ENCODE measurements around the gene HHIPL2. TPM values are rescaled to one million over a fixed set of nuclear protein-coding genes. Genes with fewer than 3 reads are reported as not detected.

HHIPL2 gene
- total RNA-seq, 1 experiment from 2014 or later, result 0.31 TPM

GRCh38 chr1:222555992-222556615, 8.2 kb upstream of the HHIPL2 start:
- no peak overlapping the region for H3K4me3 ChIP-seq (ENCODE audit: insufficient read depth, low read depth, low read length)

GRCh38 chr1:222554177-222554576, 6.3 kb upstream of the HHIPL2 start:
- H3K27me3 ChIP-seq (ENCODE audit: control insufficient read depth, insufficient read depth, low read length), result no peaks in the 10 kb centered on the region
- no peak overlapping the region for H3K4me3 ChIP-seq (ENCODE audit: insufficient read depth, low read depth, low read length)
- no peaks in the 10 kb centered on the region; the same call in none of the 2 replicates for H3K36me3 ChIP-seq (replicated peaks; ENCODE audit: control insufficient read depth, insufficient read depth, low read length)
- DNase-seq, result no peak

More at GRCh38 chr1:222555992-222556615, 8.2 kb upstream of the HHIPL2 start:
- H3K27me3 ChIP-seq (ENCODE audit: control insufficient read depth, insufficient read depth, low read length), result no peaks in the 10 kb centered on the region
- no peak for DNase-seq
- peaks cover 1% of the 10 kb centered on the region for H3K36me3 ChIP-seq (replicated peaks; ENCODE audit: control insufficient read depth, insufficient read depth, low read length)

GRCh38 chr1:222552882-222553281, 5.0 kb upstream of the HHIPL2 start:
- Histone ChIP-seq H3K27me3 (ENCODE audit: control insufficient read depth, insufficient read depth, low read length) (no peaks in the 10 kb centered on the region), H3K36me3 (replicated peaks; ENCODE audit: control insufficient read depth, insufficient read depth, low read length) (no peaks in the 10 kb centered on the region; the same call in 1 of the 2 replicates), H3K4me3 (ENCODE audit: insufficient read depth, low read depth, low read length) (no peak overlapping the region)
- DNase-seq, result no peak

GRCh38 chr1:222547260-222547614, 667 bp downstream of the HHIPL2 start:
- no peaks in the 10 kb centered on the region for H3K36me3 ChIP-seq (replicated peaks; ENCODE audit: control insufficient read depth, insufficient read depth, low read length)
- H3K4me3 ChIP-seq (ENCODE audit: insufficient read depth, low read depth, low read length), result no peak overlapping the region
- H3K27me3 ChIP-seq (ENCODE audit: control insufficient read depth, insufficient read depth, low read length), result no peaks in the 10 kb centered on the region
- DNase-seq, result no peak

GRCh38 chr1:222546548-222547259, 1.2 kb downstream of the HHIPL2 start:
- H3K27me3 ChIP-seq (ENCODE audit: control insufficient read depth, insufficient read depth, low read length), result no peaks in the 10 kb centered on the region
- no peak overlapping the region for H3K4me3 ChIP-seq (ENCODE audit: insufficient read depth, low read depth, low read length)
- peak; percentile 26 for DNase-seq
- H3K36me3 ChIP-seq (replicated peaks; ENCODE audit: control insufficient read depth, insufficient read depth, low read length), result no peaks in the 10 kb centered on the region

- Histone ChIP-seq H3K4me3 (ENCODE audit: insufficient read depth, low read depth, low read length) (no peak overlapping the region), H3K36me3 (replicated peaks; ENCODE audit: control insufficient read depth, insufficient read depth, low read length) (no peaks in the 10 kb centered on the region), H3K27me3 (ENCODE audit: control insufficient read depth, insufficient read depth, low read length) (no peaks in the 10 kb centered on the region)
- no peak for DNase-seq
Measured at GRCh38 chr1:222546091-222546490, 1.8 kb downstream of the HHIPL2 start.

GRCh38 chr1:222543817-222544216, 4.1 kb downstream of the HHIPL2 start:
- no peaks in the 10 kb centered on the region for H3K36me3 ChIP-seq (replicated peaks; ENCODE audit: control insufficient read depth, insufficient read depth, low read length)
- no peak overlapping the region for H3K4me3 ChIP-seq (ENCODE audit: insufficient read depth, low read depth, low read length)
- peak; percentile 62 for DNase-seq
- no peaks in the 10 kb centered on the region for H3K27me3 ChIP-seq (ENCODE audit: control insufficient read depth, insufficient read depth, low read length)

- DNase-seq, result no peak
- Histone ChIP-seq H3K36me3 (replicated peaks; ENCODE audit: control insufficient read depth, insufficient read depth, low read length) (no peaks in the 10 kb centered on the region), H3K27me3 (ENCODE audit: control insufficient read depth, insufficient read depth, low read length) (no peaks in the 10 kb centered on the region), H3K4me3 (ENCODE audit: insufficient read depth, low read depth, low read length) (no peak overlapping the region)
Measured at GRCh38 chr1:222540598-222540995, 7.3 kb downstream of the HHIPL2 start.

- no peak overlapping the region for H3K4me3 ChIP-seq (ENCODE audit: insufficient read depth, low read depth, low read length)
- no peaks in the 10 kb centered on the region for H3K36me3 ChIP-seq (replicated peaks; ENCODE audit: control insufficient read depth, insufficient read depth, low read length)
Measured at GRCh38 chr1:222539951-222540597, 7.8 kb downstream of the HHIPL2 start.

GRCh38 chr1:222535455-222535854, 12.4 kb downstream of the HHIPL2 start:
- Histone ChIP-seq H3K27me3 (ENCODE audit: control insufficient read depth, insufficient read depth, low read length) (no peaks in the 10 kb centered on the region), H3K36me3 (replicated peaks; ENCODE audit: control insufficient read depth, insufficient read depth, low read length) (no peaks in the 10 kb centered on the region), H3K4me3 (ENCODE audit: insufficient read depth, low read depth, low read length) (no peak overlapping the region)
- no peak for DNase-seq

More at GRCh38 chr1:222539951-222540597, 7.8 kb downstream of the HHIPL2 start:
- DNase-seq, result no peak
- no peaks in the 10 kb centered on the region for H3K27me3 ChIP-seq (ENCODE audit: control insufficient read depth, insufficient read depth, low read length)

GRCh38 chr1:222530852-222531251, 17.1 kb downstream of the HHIPL2 start:
- H3K36me3 ChIP-seq (replicated peaks; ENCODE audit: control insufficient read depth, insufficient read depth, low read length), result no peaks in the 10 kb centered on the region
- no peaks in the 10 kb centered on the region for H3K27me3 ChIP-seq (ENCODE audit: control insufficient read depth, insufficient read depth, low read length)
- no peak for DNase-seq
- H3K4me3 ChIP-seq (ENCODE audit: insufficient read depth, low read depth, low read length), result no peak overlapping the region

GRCh38 chr1:222529916-222530315, 18.0 kb downstream of the HHIPL2 start:
- Histone ChIP-seq H3K4me3 (ENCODE audit: insufficient read depth, low read depth, low read length) (no peak overlapping the region), H3K36me3 (replicated peaks; ENCODE audit: control insufficient read depth, insufficient read depth, low read length) (no peaks in the 10 kb centered on the region), H3K27me3 (ENCODE audit: control insufficient read depth, insufficient read depth, low read length) (no peaks in the 10 kb centered on the region)
- no peak for DNase-seq

- Histone ChIP-seq H3K4me3 (ENCODE audit: insufficient read depth, low read depth, low read length) (no peak overlapping the region), H3K36me3 (replicated peaks; ENCODE audit: control insufficient read depth, insufficient read depth, low read length) (no peaks in the 10 kb centered on the region), H3K27me3 (ENCODE audit: control insufficient read depth, insufficient read depth, low read length) (no peaks in the 10 kb centered on the region)
- no peak for DNase-seq
Measured at GRCh38 chr1:222529181-222529580, 18.7 kb downstream of the HHIPL2 start.

- DNase-seq, result no peak
- Histone ChIP-seq H3K27me3 (ENCODE audit: control insufficient read depth, insufficient read depth, low read length) (no peaks in the 10 kb centered on the region; the same call in 1 of the 2 replicates), H3K36me3 (replicated peaks; ENCODE audit: control insufficient read depth, insufficient read depth, low read length) (no peaks in the 10 kb centered on the region), H3K4me3 (ENCODE audit: insufficient read depth, low read depth, low read length) (no peak overlapping the region)
Measured at GRCh38 chr1:222525951-222526350, 22.0 kb downstream of the HHIPL2 start.

- H3K4me3 ChIP-seq (ENCODE audit: insufficient read depth, low read depth, low read length), result no peak overlapping the region
- no peaks in the 10 kb centered on the region for H3K36me3 ChIP-seq (replicated peaks; ENCODE audit: control insufficient read depth, insufficient read depth, low read length)
- DNase-seq, result no peak
- H3K27me3 ChIP-seq (ENCODE audit: control insufficient read depth, insufficient read depth, low read length), result no peaks in the 10 kb centered on the region; the same call in 1 of the 2 replicates
Measured at GRCh38 chr1:222523852-222524251, 24.1 kb downstream of the HHIPL2 start.
